HG03520 (cell line): ENCODE measurements around the gene AACS.
"Not testable (repeated sequence)": the region's sequence is repeated elsewhere in the genome, so short reads cannot be mapped to it uniquely, and the experiment has no call there.

Source experiments
- ATAC-seq: cut with Tn5 transposase; IDR thresholded peaks from one replicate; pipeline ENCODE4 v1.9.1; 2021; ENCODE audit warnings: mild to moderate bottlenecking, moderate library complexity; ENCODE audit not compliant: unreplicated experiment

Gene AACS

GRCh38 chr12:125122668-125123067 is 57.4 kb downstream of the AACS start:
- no peak for ATAC-seq

DNA sequence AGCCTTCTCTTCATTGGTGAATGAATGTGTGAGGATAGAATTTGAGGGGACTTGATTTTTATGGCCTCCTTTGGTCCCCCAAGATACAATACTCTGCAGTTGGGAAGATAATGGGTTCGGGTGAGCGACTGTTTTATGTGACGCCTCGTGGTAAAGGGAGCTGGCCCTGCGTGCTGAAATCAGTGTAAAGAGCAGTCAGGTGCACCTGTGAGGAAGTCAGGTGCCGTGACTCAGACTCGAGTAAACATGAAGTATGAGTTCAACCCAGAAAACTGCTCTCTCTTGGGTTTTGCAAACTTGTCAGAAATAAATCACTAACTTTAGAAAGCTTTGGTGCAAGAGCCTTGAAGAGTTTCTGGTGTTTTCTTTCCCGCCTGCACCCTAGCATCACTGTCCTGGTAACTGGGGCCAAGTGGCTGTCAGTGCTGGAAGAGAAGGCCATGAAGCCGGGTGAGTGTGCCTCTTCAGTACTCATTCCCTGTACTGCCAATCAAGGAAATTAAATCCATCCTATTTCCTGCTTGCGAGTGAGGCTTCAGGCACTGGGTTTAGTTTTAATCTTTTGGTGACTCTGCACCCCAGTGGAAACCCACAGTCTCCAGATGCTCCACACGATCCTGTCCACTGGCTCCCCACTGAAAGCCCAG is 59.2 kb downstream of the AACS start:
- ATAC-seq = no peak

DNA sequence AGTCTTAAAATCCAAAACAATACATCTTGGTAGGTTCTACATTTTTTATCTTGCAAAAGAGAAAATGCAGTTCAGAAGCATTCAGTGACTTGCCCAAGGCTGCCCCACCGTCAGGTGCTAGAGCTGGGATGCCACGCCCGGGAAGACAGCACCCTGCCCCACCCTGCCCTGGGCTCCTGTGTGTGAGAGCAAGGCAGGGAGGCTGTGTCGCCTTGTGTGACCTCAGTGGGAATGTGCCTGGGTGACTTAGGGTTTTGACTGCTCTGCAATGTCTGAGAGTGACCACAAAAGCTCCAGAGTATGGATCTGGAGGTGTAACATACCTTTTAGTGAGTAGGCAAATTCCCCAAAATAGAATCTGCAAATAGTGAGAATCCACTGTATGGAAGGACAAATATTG is 60.0 kb downstream of the AACS start:
- ATAC-seq = no peak

- ATAC-seq = no peak
These were observed 63.4 kb downstream of the AACS start for GRCh38 chr12:125128439-125129178.

DNA sequence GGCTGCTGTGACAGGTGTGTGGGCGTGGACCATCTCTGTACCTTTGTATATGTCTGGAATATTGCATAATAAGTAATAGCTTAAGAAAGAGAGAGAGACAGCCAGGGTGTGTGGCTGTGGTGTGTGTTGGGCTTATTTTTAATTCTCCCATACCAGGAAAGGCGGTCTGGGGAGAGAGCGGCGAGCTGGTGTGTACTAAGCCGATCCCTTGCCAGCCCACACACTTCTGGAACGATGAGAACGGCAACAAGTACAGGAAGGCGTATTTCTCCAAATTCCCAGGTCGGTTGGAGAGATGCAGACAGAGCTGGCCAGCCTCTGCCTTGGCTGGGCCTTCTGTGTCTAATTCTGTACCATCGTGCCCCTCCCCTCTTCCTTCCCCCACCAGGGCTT is 63.9 kb downstream of the AACS start:
- no peak for ATAC-seq

- ATAC-seq = no peak
These were observed 64.5 kb downstream of the AACS start for GRCh38 chr12:125129591-125130255.

- no peak for ATAC-seq
These were observed 66.7 kb downstream of the AACS start for GRCh38 chr12:125131958-125132357.

GRCh38 chr12:125132698-125133400 is 67.6 kb downstream of the AACS start:
- ATAC-seq = no peak

DNA sequence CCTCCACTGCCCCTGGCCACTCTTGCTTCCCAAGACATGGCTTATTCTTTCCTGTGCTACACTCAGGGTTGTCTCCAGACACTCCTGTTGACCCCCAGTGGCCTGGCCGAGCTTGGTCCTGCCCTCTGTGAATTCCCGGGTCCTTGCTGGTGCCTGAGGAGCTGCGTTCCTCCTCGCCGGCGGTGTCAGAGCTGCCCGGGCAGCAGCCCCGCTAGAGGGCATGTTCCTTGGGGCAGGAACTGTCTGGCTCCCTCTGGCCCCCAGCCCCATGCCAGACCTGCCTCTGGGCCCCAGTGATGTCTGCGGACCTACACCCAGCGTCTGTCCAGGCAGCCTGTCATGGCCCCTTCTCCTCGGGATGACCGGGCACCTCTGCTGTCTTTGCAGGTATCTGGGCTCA is 68.4 kb downstream of the AACS start:
- no peak for ATAC-seq

- ATAC-seq = no peak
These were observed 69.3 kb downstream of the AACS start for GRCh38 chr12:125134576-125134975.

DNA sequence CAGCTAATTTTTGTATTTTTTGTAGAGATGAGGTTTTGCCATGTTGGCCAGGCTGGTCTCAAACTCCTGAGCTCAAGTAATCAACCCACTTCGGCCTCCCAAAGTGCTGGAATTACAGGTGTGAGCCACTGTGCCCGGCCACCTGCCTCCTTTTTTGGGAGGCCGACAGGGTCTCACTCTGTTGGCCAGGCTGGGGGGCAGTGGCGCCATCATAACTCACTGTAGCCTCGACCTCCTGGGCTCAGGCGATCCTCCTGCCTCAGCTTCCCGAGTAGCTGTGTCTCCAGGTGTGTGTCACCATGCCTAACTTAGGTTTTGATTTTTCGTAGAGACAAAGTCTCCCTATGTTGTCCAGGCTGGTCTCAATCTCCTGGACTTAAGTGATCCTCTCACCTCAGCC is 70.7 kb downstream of the AACS start:
- ATAC-seq = no peak

GRCh38 chr12:125136702-125137101 is 71.5 kb downstream of the AACS start:
- no peak for ATAC-seq

- ATAC-seq = no peak
These were observed 72.6 kb downstream of the AACS start for GRCh38 chr12:125137766-125138344.

GRCh38 chr12:125140279-125141209 is 75.3 kb downstream of the AACS start:
- no peak for ATAC-seq

- ATAC-seq = not testable (repeated sequence)
These were observed 76.0 kb downstream of the AACS start for GRCh38 chr12:125141210-125141573.

DNA sequence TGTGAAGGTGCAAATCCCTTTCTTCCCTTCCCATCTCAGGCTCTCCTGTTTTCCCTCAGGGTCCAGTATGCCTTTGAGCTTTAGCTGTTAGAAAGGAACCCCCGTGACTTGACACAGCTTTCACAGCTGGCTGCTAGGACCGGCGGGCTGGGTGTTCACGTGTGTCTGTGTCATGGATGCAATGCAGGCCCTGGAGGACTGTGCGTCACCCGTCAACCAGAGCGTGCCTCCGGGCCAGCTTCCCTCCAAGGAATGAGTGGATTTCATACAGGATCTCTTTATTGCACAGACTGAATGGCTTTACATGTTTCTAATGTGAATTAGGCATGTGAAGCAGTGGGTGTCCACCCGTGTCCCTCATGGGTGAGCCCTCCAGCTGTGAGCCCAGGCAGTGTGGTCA is 77.4 kb downstream of the AACS start:
- ATAC-seq = no peak

DNA sequence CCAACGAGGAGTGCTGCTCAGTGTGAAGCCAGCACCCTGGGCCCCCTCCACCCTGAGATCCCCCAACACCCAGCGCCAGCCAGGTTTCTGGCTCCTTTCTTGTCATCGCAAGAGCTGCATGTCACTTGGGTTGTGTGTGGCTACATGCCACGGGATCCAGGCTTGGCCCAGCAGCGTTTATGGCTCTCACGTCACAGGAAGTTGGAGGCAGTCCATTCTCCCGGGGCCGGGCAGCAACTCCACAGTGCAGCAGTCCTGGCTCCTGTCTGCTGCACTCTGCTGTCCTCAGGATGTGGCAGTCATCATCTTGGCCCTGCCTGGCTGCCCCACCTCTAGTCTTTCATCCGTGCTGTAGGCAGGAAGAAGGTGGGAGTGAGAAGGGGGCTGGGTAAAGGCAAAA is 78.3 kb downstream of the AACS start:
- ATAC-seq = no peak

DNA sequence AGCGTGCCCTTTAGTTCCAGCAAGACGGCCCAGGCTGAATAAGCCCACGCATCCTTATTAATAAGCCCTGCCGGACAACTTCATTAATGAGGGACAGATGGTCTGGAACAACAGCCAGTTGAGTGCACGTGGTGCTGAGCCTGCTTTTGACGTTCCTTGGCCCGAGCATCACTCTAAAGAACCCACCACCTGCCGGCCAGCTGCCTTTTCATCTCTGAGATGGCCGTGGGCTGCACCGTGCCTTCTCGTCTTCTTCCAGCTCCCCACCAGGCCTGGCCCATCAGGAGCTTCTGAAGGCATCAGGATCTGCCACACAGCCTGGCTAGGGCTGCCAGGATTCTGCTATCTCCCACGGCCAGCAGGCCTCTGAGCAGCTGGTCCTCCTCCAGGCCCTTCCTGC is 80.0 kb downstream of the AACS start:
- ATAC-seq = no peak

- ATAC-seq = no peak
These were observed 83.1 kb downstream of the AACS start for GRCh38 chr12:125148316-125148715.
